GM12874 (cell line): Measurements from ENCODE around the gene PCDH12.

Source experiments
- CTCF ChIP-seq: IDR thresholded peaks from 2 replicates; pipeline ENCODE4 v1.5.1; 2011; ENCODE audit warnings: low read depth, mild to moderate bottlenecking, control low read depth, low read length, moderate library complexity; ENCODE audit not compliant: insufficient read depth

PCDH12 gene

GRCh38 chr5:141903261-141903660 is 54.7 kb downstream of the PCDH12 start:
- no peak for TF ChIP-seq CTCF

GRCh38 chr5:141902015-141902814 is 55.8 kb downstream of the PCDH12 start:
- TF ChIP-seq CTCF = no peak

GRCh38 chr5:141898448-141899049 is 59.5 kb downstream of the PCDH12 start:
- TF ChIP-seq CTCF = no peak

- TF ChIP-seq CTCF = no peak
Measured at GRCh38 chr5:141897425-141897824, 60.6 kb downstream of the PCDH12 start.
